Pancreas (tissue), 10 donors: Measurements from ENCODE around the gene DPM2. TPM values are rescaled to one million over a fixed set of nuclear protein-coding genes. Genes with fewer than 3 reads are reported as not detected.

ENCODE experiments used
- ATAC-seq, 4 donors: fragments of 200-7000 bp; cut with Tn5 transposase; one replicate each; pipeline versions ENCODE4 v1.8.0 to v1.9.1; 2020; ENCODE audit warnings: mild to moderate bottlenecking in 4 of 4, moderate library complexity in 4 of 4
- DNase-seq, 6 donors: peaks; one replicate each; pipeline ENCODE4 v3.0.0-alpha.2; 2020
- FAIRE-seq: peaks from 2 replicates; lab custom pipeline; 2012; peaks lifted over from hg19 to GRCh38; lab: Jason Lieb, UNC
- H3K27ac ChIP-seq, 4 donors: fragments of 200-600 bp; sonication (generic); 1 replicate in 3 of 4; 2 replicates in 1 of 4; pipeline versions ENCODE4 v1.5.0 to v1.8.0; 2020
- H3K27me3 ChIP-seq, 4 donors: fragments of 200-600 bp; one replicate each; pipeline ENCODE4 v1.8.0; 2021
- H3K36me3 ChIP-seq, 3 donors: fragments of 200-600 bp; sonication (generic) in 1 of 3; one replicate each; pipeline versions ENCODE4 v1.5.0 to v1.8.0; 2020 to 2021
- H3K4me1 ChIP-seq, 3 donors: fragments of 200-600 bp; one replicate each; pipeline ENCODE4 v1.8.0; 2021
- H3K4me3 ChIP-seq, 4 donors: fragments of 200-600 bp; sonication (generic) in 2 of 4; one replicate each; pipeline versions ENCODE4 v1.5.0 to v1.8.0; 2020 to 2021
- H3K9me3 ChIP-seq, 4 donors: fragments of 200-600 bp; one replicate each; pipeline ENCODE4 v1.8.0; 2021
- WGBS, 2 donors: extraction: QIAGEN DNeasy Blood & Tissue Kit; methylation state at CpG; one replicate each; pipeline ENCODE4 v1.1.7; 2013; 5-methylcytosine and 5-hydroxymethylcytosine counted together
- intact Hi-C, 3 donors: fragments of 100-400 bp; cut with DNase I; formaldehyde crosslinking; loops; one replicate each; pipeline versions ENCODE4 v1.11.1 to v1.14.2; 2022
- polyA plus RNA-seq, 2 donors: library from polyadenylated mRNA; stranded (reverse); fragments of 200-250 nt; gene quantifications; one replicate each; pipeline ENCODE4 v1.2.3, GENCODE V29; 2013
- total RNA-seq, 6 donors: library from RNA; stranded (reverse); fragmentation: NEBNext Ultra II Directional in 4 of 6; extraction: Animal tissue kit (Norgen Biotek cat#: 25700) in 4 of 6; gene quantifications; one replicate each; pipeline versions ENCODE4 v1.2.1 to v1.2.4, GENCODE V29; 2021 to 2023
- TF ChIP-seq, protein P1 (sequence below), 4 donors: fragments of 200-600 bp; sonication (generic) in 3 of 4; IDR thresholded peaks; one replicate each; pipeline versions ENCODE4 v1.5.0 to v1.8.0; 2021; ENCODE audit warnings: antibody characterized with exemption in 4 of 4
- donor health status: healthy with polysubstance abuse.
- donor health status: DM: no; HTN: no; CAD: no; lungs with moderate emphysema.
- donor health status: DM: no; HTN: no; CAD: no.
- donor health status: control.
- donor health status: control.
- donor health status: Bipolar disorder and iron deficiency.
- donor health status: DM: yes; HTN: yes; CAD: no.
- donor health status: DM: no; HTN: no; CAD: no.
- donor health status: DM: no; HTN: no; CAD: no.
- donor health status: DM: yes; HTN: yes; CAD: no.

DPM2 gene
- total and polyA plus RNA-seq, 8 donors = 19.6 to 56.8 (median 27.8) TPM

GRCh38 chr9:127909839-127910273 is 27.8 kb downstream of the DPM2 start:
- Histone ChIP-seq H3K9me3 (no peaks in the 10 kb centered on the region), H3K36me3 (peaks cover 0 to 33% (median 13%) of the 10 kb centered on the region in 3 donors), H3K4me1 (peaks cover 0 to 12% (median 9%) of the 10 kb centered on the region in 3 donors), H3K27me3 (no peaks in the 10 kb centered on the region), H3K4me3 (no peak overlapping the region), H3K27ac (no peak overlapping the region)
- WGBS, 2 donors = 87% methylated on average over 17 of the region's 17 CpGs
- intact Hi-C loops = no loop called here
- TF ChIP-seq, protein P1, sequence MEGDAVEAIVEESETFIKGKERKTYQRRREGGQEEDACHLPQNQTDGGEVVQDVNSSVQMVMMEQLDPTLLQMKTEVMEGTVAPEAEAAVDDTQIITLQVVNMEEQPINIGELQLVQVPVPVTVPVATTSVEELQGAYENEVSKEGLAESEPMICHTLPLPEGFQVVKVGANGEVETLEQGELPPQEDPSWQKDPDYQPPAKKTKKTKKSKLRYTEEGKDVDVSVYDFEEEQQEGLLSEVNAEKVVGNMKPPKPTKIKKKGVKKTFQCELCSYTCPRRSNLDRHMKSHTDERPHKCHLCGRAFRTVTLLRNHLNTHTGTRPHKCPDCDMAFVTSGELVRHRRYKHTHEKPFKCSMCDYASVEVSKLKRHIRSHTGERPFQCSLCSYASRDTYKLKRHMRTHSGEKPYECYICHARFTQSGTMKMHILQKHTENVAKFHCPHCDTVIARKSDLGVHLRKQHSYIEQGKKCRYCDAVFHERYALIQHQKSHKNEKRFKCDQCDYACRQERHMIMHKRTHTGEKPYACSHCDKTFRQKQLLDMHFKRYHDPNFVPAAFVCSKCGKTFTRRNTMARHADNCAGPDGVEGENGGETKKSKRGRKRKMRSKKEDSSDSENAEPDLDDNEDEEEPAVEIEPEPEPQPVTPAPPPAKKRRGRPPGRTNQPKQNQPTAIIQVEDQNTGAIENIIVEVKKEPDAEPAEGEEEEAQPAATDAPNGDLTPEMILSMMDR (IDR thresholded peaks at IDR 0.05) = no peak
- DNase-seq (peak in 2 of 6 donors; percentile 56 to 81), FAIRE-seq (no peak), ATAC-seq (no peak)

- Histone ChIP-seq H3K9me3 (no peaks in the 10 kb centered on the region), H3K4me1 (peaks cover 0 to 19% (median 17%) of the 10 kb centered on the region in 3 donors), H3K4me3 (no peak overlapping the region), H3K27me3 (no peaks in the 10 kb centered on the region), H3K27ac (no peak overlapping the region), H3K36me3 (peaks cover 0 to 33% (median 13%) of the 10 kb centered on the region in 3 donors)
- no peak for FAIRE-seq
- DNase-seq = peak in 1 of 6 donors; percentile 60
- TF ChIP-seq, protein P1 (IDR thresholded peaks at IDR 0.05) = no peak
- intact Hi-C loops = no loop called here
- no peak for ATAC-seq
- 91 to 93% methylated on average over 10 of the region's 10 CpGs for WGBS, 2 donors
These were observed 29.1 kb downstream of the DPM2 start for GRCh38 chr9:127908660-127908926.

DNA sequence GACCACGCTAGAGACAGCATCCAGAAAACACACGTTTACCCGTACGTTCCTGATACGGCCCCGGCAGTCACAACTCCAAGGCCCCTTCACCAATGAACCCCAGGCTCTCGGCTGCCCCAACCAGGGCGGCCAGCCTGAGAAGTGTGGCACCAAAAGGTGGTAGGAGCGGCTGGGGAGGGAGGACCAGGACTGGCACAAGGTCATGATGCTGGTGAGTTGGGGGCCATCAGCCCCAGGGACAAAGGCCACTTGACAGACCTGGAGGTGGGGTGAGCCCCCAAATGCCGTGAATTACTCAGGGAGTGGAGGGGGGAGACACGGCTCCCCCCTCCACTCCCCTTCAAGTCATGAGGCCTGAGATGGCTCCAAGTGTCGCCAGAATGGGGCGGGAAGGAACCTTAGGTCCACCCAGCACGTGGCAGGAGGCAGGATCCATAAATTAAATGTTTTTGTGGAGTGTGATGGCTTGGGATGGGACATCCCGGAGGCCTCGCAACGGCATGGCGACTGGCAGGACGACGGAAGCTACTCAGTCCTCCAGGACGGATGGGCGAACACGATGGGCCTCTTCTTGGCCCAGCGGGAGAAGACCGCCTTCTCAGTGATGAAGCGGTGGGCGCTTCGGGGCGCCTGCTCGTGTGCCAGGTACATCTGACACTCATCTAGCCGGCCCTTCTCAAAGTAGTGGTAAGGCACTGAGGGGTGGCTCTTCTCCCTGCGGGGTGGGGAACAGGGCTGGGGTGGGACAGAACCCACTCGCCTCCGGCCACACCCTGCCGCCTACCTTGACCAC is 29.6 kb downstream of the DPM2 start:
- Histone ChIP-seq H3K4me3 (no peak overlapping the region), H3K27me3 (no peaks in the 10 kb centered on the region), H3K9me3 (no peaks in the 10 kb centered on the region), H3K36me3 (peaks cover 0 to 33% (median 13%) of the 10 kb centered on the region in 3 donors), H3K4me1 (peaks cover 0 to 19% (median 16%) of the 10 kb centered on the region in 3 donors), H3K27ac (no peak overlapping the region)
- WGBS, 2 donors = 85 to 91% methylated on average over 34 to 35 of the region's 35 CpGs
- no peak for FAIRE-seq
- ATAC-seq = no peak
- intact Hi-C loops = no loop called here
- peak in 1 of 6 donors; percentile 60 for DNase-seq
- TF ChIP-seq, protein P1 (IDR thresholded peaks at IDR 0.05) = no peak

DNA sequence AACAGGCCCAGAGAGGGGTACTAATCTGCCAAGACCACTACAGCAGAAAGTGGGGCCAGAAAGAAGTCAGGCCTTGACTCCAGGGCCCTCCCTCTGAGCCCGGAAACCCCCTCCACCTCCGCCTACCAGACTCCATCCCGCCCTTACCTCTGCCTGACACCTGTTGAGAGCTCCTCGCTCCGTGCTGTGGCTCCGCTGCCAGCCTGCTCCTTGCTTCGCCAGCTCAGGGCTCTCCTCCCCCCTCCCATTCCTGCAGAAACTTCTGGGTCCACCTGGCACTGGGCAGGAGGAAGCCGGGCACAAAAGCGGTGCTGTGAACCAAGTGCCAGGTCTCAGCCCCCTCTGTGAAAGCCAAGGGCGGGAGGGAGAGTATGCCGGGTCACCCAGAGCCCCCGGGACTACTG is 31.9 kb downstream of the DPM2 start:
- 48 to 68% methylated on average over 12 of the region's 12 CpGs for WGBS, 2 donors
- FAIRE-seq = no peak
- peaks cover 0 to 23% (median 8%) of the 10 kb centered on the region in 3 donors for H3K4me1 ChIP-seq

More for the DNA sequence above, 31.9 kb downstream of the DPM2 start:
- H3K4me3 ChIP-seq = no peak overlapping the region
- H3K36me3 ChIP-seq = peaks cover 0 to 18% (median 8%) of the 10 kb centered on the region in 3 donors
- intact Hi-C loops = no loop called here
- ATAC-seq (peak in 3 of 4 donors; percentile 20 to 41 (median 28)), DNase-seq (peak in 3 of 6 donors; percentile 21 to 63 (median 32))
- peak overlapping the region; percentile 55 to 84 (median 70) for H3K27ac ChIP-seq
- no peaks in the 10 kb centered on the region for H3K27me3 ChIP-seq
- TF ChIP-seq, protein P1 (IDR thresholded peaks at IDR 0.05) = no peak
- no peaks in the 10 kb centered on the region for H3K9me3 ChIP-seq
